NCI-H1694 treated with DMSO at 0.1 percent for 48 hours (cell line): ENCODE results near the gene CFAP97D2.
"Not testable (repeated sequence)": the region's sequence is repeated elsewhere in the genome, so short reads cannot be mapped to it uniquely, and the experiment has no call there.

Experiments
- DNase-seq: peaks from one replicate; lab custom pipeline; 2025; lab: John Stamatoyannopoulos, UW

CFAP97D2 gene

GRCh38 chr13:114143806-114144605, 35.1 kb upstream of the CFAP97D2 start:
- DNase-seq, result no peak

GRCh38 chr13:114144606-114145244, 34.3 kb upstream of the CFAP97D2 start:
- no peak for DNase-seq

GRCh38 chr13:114145256-114145655, 33.8 kb upstream of the CFAP97D2 start:
- DNase-seq, result no peak

GRCh38 chr13:114145722-114146121, 33.3 kb upstream of the CFAP97D2 start:
- DNase-seq, result no peak

- no peak for DNase-seq
These were observed 32.9 kb upstream of the CFAP97D2 start for GRCh38 chr13:114146173-114146572.

- DNase-seq, result no peak
These were observed 32.4 kb upstream of the CFAP97D2 start for GRCh38 chr13:114146629-114147028.

GRCh38 chr13:114147803-114148520, 31.1 kb upstream of the CFAP97D2 start:
- DNase-seq, result no peak

- no peak for DNase-seq
These were observed 30.6 kb upstream of the CFAP97D2 start for GRCh38 chr13:114148521-114148855.

- not testable (repeated sequence) for DNase-seq
These were observed 30.2 kb upstream of the CFAP97D2 start for GRCh38 chr13:114148886-114149285.

- no peak for DNase-seq
These were observed 29.0 kb upstream of the CFAP97D2 start for GRCh38 chr13:114149774-114150740.

- no peak for DNase-seq
These were observed 28.0 kb upstream of the CFAP97D2 start for GRCh38 chr13:114151031-114151430.

- peak; percentile 67 for DNase-seq
These were observed 27.3 kb upstream of the CFAP97D2 start for GRCh38 chr13:114151565-114152284.

GRCh38 chr13:114152285-114152645, 26.8 kb upstream of the CFAP97D2 start:
- no peak for DNase-seq

- DNase-seq, result no peak
These were observed 26.2 kb upstream of the CFAP97D2 start for GRCh38 chr13:114152831-114153371.

- no peak for DNase-seq
These were observed 25.5 kb upstream of the CFAP97D2 start for GRCh38 chr13:114153485-114154080.

GRCh38 chr13:114154476-114154875, 24.6 kb upstream of the CFAP97D2 start:
- no peak for DNase-seq

- DNase-seq, result no peak
These were observed 23.7 kb upstream of the CFAP97D2 start for GRCh38 chr13:114155320-114155719.

- no peak for DNase-seq
These were observed 22.9 kb upstream of the CFAP97D2 start for GRCh38 chr13:114155926-114156883.

GRCh38 chr13:114157869-114158495, 21.1 kb upstream of the CFAP97D2 start:
- DNase-seq, result no peak
